NCI-H187 (cell line): Measurements from ENCODE around the gene SELP.

ENCODE experiments used
- DNase-seq, 2 experiments: peaks; one replicate each; lab custom pipeline; 2025; lab: John Stamatoyannopoulos, UW

Gene SELP

GRCh38 chr1:169576241-169576934 lies 53.5 kb downstream of the SELP start:
- no peak for DNase-seq

- DNase-seq, result no peak
Observed at GRCh38 chr1:169574336-169574735, 55.6 kb downstream of the SELP start.

GRCh38 chr1:169572187-169572586 lies 57.7 kb downstream of the SELP start:
- no peak for DNase-seq

DNA sequence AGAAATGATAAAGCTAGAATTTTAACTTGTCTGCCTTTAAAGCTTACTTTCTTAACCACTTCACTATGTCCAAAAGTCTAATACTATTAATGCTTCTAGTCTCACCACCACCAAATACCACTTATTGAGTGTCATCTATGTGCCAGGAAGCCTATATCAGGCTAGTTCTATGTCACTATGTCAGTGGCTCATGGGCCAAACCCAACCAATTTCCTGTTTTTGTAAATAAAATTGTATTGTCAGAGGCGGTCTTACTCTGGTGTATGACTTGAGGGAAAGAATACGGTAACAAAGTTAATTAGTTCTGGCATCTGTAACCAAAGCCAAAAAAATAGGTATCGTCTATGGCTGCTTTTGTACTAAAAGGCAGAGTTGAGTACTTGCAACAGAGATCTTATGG lies 58.5 kb downstream of the SELP start:
- DNase-seq, result no peak

- no peak for DNase-seq
Observed at GRCh38 chr1:169570172-169570574, 59.8 kb downstream of the SELP start.

DNA sequence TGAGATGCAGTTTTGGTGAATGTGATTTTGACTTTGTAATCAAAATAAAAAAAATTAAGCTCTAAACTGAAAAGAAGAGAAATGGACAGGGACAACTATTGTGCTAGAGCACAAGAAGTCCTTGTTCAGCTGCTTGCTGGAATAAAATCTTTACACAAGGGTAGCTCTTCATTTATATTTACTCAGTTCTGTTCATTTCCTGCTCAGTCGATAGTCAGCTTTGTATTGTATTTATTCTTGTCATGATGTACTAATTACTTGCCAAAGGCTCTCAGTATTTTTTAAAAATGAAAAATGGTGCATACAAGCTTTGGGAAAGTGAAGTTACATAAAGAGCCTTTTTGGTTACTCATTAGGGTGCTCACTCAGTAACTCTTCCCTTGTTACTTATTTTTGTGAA lies 61.4 kb downstream of the SELP start:
- DNase-seq, result no peak

GRCh38 chr1:169565335-169566271 lies 64.3 kb downstream of the SELP start:
- no peak for DNase-seq

- no peak for DNase-seq
Observed at GRCh38 chr1:169563650-169564049, 66.3 kb downstream of the SELP start.

DNA sequence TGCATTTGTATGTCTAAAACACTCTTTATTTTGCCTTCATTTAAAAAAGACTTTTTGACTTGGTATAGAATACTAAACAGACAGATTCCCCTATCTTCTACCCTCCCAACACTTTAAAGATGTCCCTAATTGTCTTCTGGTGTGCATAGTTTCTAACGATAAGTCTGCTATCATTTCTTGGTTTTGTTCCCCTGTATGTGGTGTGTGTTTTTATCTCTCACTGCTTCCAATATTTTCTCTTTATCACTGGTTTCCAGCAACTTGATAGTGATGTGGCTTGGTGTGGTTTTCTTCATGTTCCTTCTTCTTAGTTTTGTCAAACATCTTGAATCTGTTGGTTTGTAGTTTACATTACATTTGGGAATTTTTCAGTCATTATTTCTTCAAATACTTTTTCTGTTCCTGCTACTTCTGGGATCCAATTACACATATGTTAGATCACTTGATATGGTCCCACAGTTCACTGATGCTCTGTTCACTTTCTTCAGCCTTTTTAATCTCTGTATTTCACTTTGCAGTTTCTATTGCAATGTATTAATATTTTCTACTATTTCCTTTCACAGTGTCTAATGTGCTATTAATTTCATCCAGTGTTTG lies 66.8 kb downstream of the SELP start:
- no peak for DNase-seq

- no peak for DNase-seq
Observed at GRCh38 chr1:169561692-169562091, 68.2 kb downstream of the SELP start.

GRCh38 chr1:169557131-169557530 lies 72.8 kb downstream of the SELP start:
- no peak for DNase-seq

DNA sequence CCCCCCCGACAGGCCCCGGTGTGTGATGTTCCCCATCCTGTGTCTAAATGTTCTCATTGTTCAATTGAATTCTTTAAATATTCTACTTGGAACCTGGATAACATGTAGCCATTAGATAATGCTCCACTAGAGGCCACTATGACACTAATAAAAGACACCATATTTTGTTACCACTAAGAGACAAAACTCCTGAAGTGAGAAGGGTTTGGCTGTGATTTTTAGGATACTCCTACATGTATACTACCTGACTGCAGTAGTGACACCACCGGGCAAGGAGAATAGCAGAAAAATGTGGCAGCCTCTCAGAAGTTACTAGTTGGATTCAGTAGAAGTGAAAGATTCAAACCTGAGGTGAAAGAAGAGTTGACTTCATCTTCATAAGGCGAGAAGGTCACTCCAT lies 79.6 kb downstream of the SELP start:
- no peak for DNase-seq

- no peak for DNase-seq
Observed at GRCh38 chr1:169548282-169548681, 81.6 kb downstream of the SELP start.

- peak in 1 of 2 experiments; percentile 86 for DNase-seq
Observed at GRCh38 chr1:169546087-169546995, 83.6 kb downstream of the SELP start.

GRCh38 chr1:169545472-169545871 lies 84.5 kb downstream of the SELP start:
- DNase-seq, result no peak

- no peak for DNase-seq
Observed at GRCh38 chr1:169538998-169539871, 90.7 kb downstream of the SELP start.
